Tibial nerve (tissue), 4 donors: Measurements from ENCODE around the gene ERICH6.

ENCODE experiments used
- CTCF ChIP-seq, 5 experiments: fragments of 200-600 bp in 3 of 5; fragments of 450-650 bp in 2 of 5; sonication (generic) in 3 of 5; IDR thresholded peaks; one replicate each; pipeline ENCODE4 v1.5.1; 2016 to 2019; ENCODE audit warnings: antibody characterized with exemption in 5 of 5, mild to moderate bottlenecking in 3 of 5, moderate library complexity in 2 of 5
- EP300 ChIP-seq, 2 donors: sonication (generic); formaldehyde crosslinking; IDR thresholded peaks; one replicate each; pipeline ENCODE4 v1.6.1; 2017; ENCODE audit warnings: antibody characterized with exemption in 2 of 2, mild to moderate bottlenecking in 1 of 2

GRCh38 chr3:150612494-150612893 lies 91.2 kb downstream of the ERICH6 start:
- no peak for TF ChIP-seq CTCF (IDR thresholded peaks at IDR 0.05)
- no peak for TF ChIP-seq EP300 (IDR thresholded peaks at IDR 0.05)
